Kidney tubule cell (primary cell): ENCODE measurements around the gene GH1.
"Not testable (repeated sequence)": the region's sequence is repeated elsewhere in the genome, so short reads cannot be mapped to it uniquely, and the experiment has no call there.

Experiments used
- DNase-seq: peaks from one replicate; pipeline ENCODE4 v3.0.0-alpha.2; 2018; ENCODE audit warnings: low spot score

The GH1 gene

GRCh38 chr17:63896524-63897354, 21.9 kb downstream of the GH1 start, which contains the start of gene CSH1:
CSH1 (minus strand) TSS chr17:63896574; CDS start chr17:63896511, 63 bp downstream.
- not testable (repeated sequence) for DNase-seq

GRCh38 chr17:63894821-63895220, 23.8 kb downstream of the GH1 start:
- DNase-seq: not testable (repeated sequence)

- DNase-seq: not testable (repeated sequence)
Measured at GRCh38 chr17:63894021-63894420, 24.6 kb downstream of the GH1 start.

- DNase-seq: peak; percentile 20
Measured at GRCh38 chr17:63892316-63893037, 26.2 kb downstream of the GH1 start.

- DNase-seq: peak; percentile 43
Measured at GRCh38 chr17:63889026-63889848, 29.4 kb downstream of the GH1 start.

- not testable (repeated sequence) for DNase-seq
Measured at GRCh38 chr17:63885119-63885518, 33.5 kb downstream of the GH1 start.

- not testable (repeated sequence) for DNase-seq
Measured at GRCh38 chr17:63882626-63883126, 36.0 kb downstream of the GH1 start.

GRCh38 chr17:63881935-63882601, 36.6 kb downstream of the GH1 start, which contains the start of gene GH2:
GH2 (minus strand) TSS chr17:63881944; CDS start chr17:63881801, 143 bp downstream.
- peak; percentile 56 for DNase-seq

- DNase-seq: not testable (repeated sequence)
Measured at GRCh38 chr17:63881337-63881736, 37.3 kb downstream of the GH1 start.

- no peak for DNase-seq
Measured at GRCh38 chr17:63880706-63881105, 37.9 kb downstream of the GH1 start.

- DNase-seq: not testable (repeated sequence)
Measured at GRCh38 chr17:63878413-63878812, 40.2 kb downstream of the GH1 start.

GRCh38 chr17:63874693-63875092, 43.9 kb downstream of the GH1 start:
- DNase-seq: not testable (repeated sequence)

- not testable (repeated sequence) for DNase-seq
Measured at GRCh38 chr17:63874061-63874626, 44.5 kb downstream of the GH1 start.

- DNase-seq: not testable (repeated sequence)
Measured at GRCh38 chr17:63873577-63873976, 45.1 kb downstream of the GH1 start, which contains the start of gene CSH2. CSH2 (minus strand) TSS chr17:63873677; CDS start chr17:63873614, 63 bp downstream.

GRCh38 chr17:63871646-63872365, 46.8 kb downstream of the GH1 start:
- peak; percentile 84 for DNase-seq

- not testable (repeated sequence) for DNase-seq
Measured at GRCh38 chr17:63870292-63870665, 48.4 kb downstream of the GH1 start.

GRCh38 chr17:63869491-63870291, 48.9 kb downstream of the GH1 start:
- DNase-seq: peak; percentile 79
